AG04450 (cell line): ENCODE measurements around the gene SLC24A4. TPM values are rescaled to one million over a fixed set of nuclear protein-coding genes. Genes with fewer than 3 reads are reported as not detected.

Source experiments
- CTCF ChIA-PET: fragments of 300-600, 350-600 bp; formaldehyde crosslinking; extraction: SDS; loops from one replicate; lab custom pipeline; 2022; ENCODE audit warnings: antibody characterized with exemption, inconsistent platforms; lab: Charles Lee
- POLR2A ChIA-PET: fragments of 350-600 bp; formaldehyde crosslinking; extraction: SDS; loops from one replicate; lab custom pipeline; 2021; ENCODE audit warnings: antibody characterized with exemption, inconsistent platforms; lab: Yijun Ruan, JAX
- DNase-seq: peaks from one replicate; pipeline ENCODE4 v3.0.0-alpha.2; 2011; ENCODE audit warnings: low read depth, low spot score
- H3K27ac ChIP-seq: one replicate; pipeline ENCODE4 v1.5.1; 2012; ENCODE audit warnings: low read depth, low read length, control low read depth
- H3K27me3 ChIP-seq: one replicate; pipeline ENCODE4 v1.6.0; 2012; ENCODE audit warnings: low read length; ENCODE audit not compliant: control insufficient read depth, insufficient read depth
- H3K4me3 ChIP-seq: 2 replicates; pipeline ENCODE4 v1.5.1; 2011; ENCODE audit warnings: mild to moderate bottlenecking, low read depth, low read length, control low read depth
- H3K9me3 ChIP-seq: 2 replicates; pipeline ENCODE4 v1.5.1; 2012; ENCODE audit warnings: low read length; ENCODE audit not compliant: control insufficient read depth, insufficient read depth
- CTCF ChIP-seq: IDR thresholded peaks from 2 replicates; pipeline ENCODE4 v1.5.1; 2011; ENCODE audit warnings: low read depth, low read length, control low read depth, inconsistent platforms
- polyA plus RNA-seq: library from polyadenylated mRNA; depleted of rRNA; stranded (reverse); fragments of >200 nt; gene quantifications from 2 replicates; pipeline ENCODE4 v1.2.3, GENCODE V29; 2011

SLC24A4 gene
- polyA plus RNA-seq, 1 experiment = not detected

GRCh38 chr14:92411941-92412340 is 89.0 kb downstream of the SLC24A4 start:
- CTCF ChIA-PET = no interaction called here
- H3K27me3 ChIP-seq = peaks cover 4% of the 10 kb centered on the region
- H3K27ac ChIP-seq = no peak overlapping the region
- POLR2A ChIA-PET = no interaction called here
- TF ChIP-seq CTCF = no peak
- no peak overlapping the region for H3K4me3 ChIP-seq
- no peaks in the 10 kb centered on the region for H3K9me3 ChIP-seq
- no peak for DNase-seq

- no peak for DNase-seq
- H3K27ac ChIP-seq = no peak overlapping the region
- no peak overlapping the region for H3K4me3 ChIP-seq
- ChIA-PET CTCF (no interaction called here), POLR2A (interaction anchor here (0.7 kb wide), 2 partner anchors 10 to 588 kb away, joined by 3 to 4 read pairs; no protein-coding TSS in a partner anchor)
- H3K27me3 ChIP-seq = peaks cover 4% of the 10 kb centered on the region
- no peak for TF ChIP-seq CTCF
- peaks cover under 1% of the 10 kb centered on the region for H3K9me3 ChIP-seq
Measured at GRCh38 chr14:92412912-92413311, 89.9 kb downstream of the SLC24A4 start.

GRCh38 chr14:92413379-92413778 is 90.4 kb downstream of the SLC24A4 start:
- Histone ChIP-seq H3K27ac (no peak overlapping the region), H3K27me3 (peaks cover 4% of the 10 kb centered on the region), H3K9me3 (peaks cover 4% of the 10 kb centered on the region), H3K4me3 (no peak overlapping the region)
- ChIA-PET CTCF (no interaction called here), POLR2A (interaction anchor here (0.7 kb wide), 2 partner anchors 11 to 588 kb away, joined by 3 to 4 read pairs; no protein-coding TSS in a partner anchor)
- TF ChIP-seq CTCF = no peak
- DNase-seq = no peak

GRCh38 chr14:92414690-92415445 is 91.9 kb downstream of the SLC24A4 start:
- no peak for TF ChIP-seq CTCF
- Histone ChIP-seq H3K9me3 (peaks cover 4% of the 10 kb centered on the region), H3K27ac (no peak overlapping the region), H3K4me3 (no peak overlapping the region), H3K27me3 (peaks cover 4% of the 10 kb centered on the region)
- CTCF ChIA-PET = no interaction called here
- no peak for DNase-seq
- POLR2A ChIA-PET = no interaction called here

- Histone ChIP-seq H3K9me3 (peaks cover 4% of the 10 kb centered on the region), H3K27ac (no peak overlapping the region), H3K27me3 (peaks cover 4% of the 10 kb centered on the region), H3K4me3 (no peak overlapping the region)
- POLR2A ChIA-PET = no interaction called here
- no peak for DNase-seq
- CTCF ChIA-PET = no interaction called here
- TF ChIP-seq CTCF = no peak
Measured at GRCh38 chr14:92415969-92416368, 93.0 kb downstream of the SLC24A4 start.
